IPS-18a (cell line): ENCODE measurements around the gene RIBC2.

Experiments used
- H3K27ac ChIP-seq: one replicate; pipeline ENCODE4 v1.5.1; 2013; ENCODE audit warnings: low read length
- H3K27me3 ChIP-seq: one replicate; pipeline ENCODE4 v1.6.1; 2013; ENCODE audit warnings: mild to moderate bottlenecking, low read length; ENCODE audit not compliant: control insufficient read depth, insufficient read depth
- H3K36me3 ChIP-seq: one replicate; pipeline ENCODE4 v1.6.1; 2013; ENCODE audit warnings: low read depth, low read length; ENCODE audit not compliant: control insufficient read depth
- H3K4me1 ChIP-seq: one replicate; pipeline ENCODE4 v1.6.1; 2013; ENCODE audit warnings: low read depth, low read length; ENCODE audit not compliant: control insufficient read depth
- H3K4me3 ChIP-seq: one replicate; pipeline ENCODE4 v1.5.1; 2013; ENCODE audit warnings: low read length
- H3K9ac ChIP-seq: one replicate; pipeline ENCODE4 v1.6.1; 2013; ENCODE audit warnings: mild to moderate bottlenecking, low read length, moderate library complexity
- H3K9me3 ChIP-seq: one replicate; pipeline ENCODE4 v1.6.1; 2013; ENCODE audit warnings: low read depth, low read length; ENCODE audit not compliant: control insufficient read depth

Gene RIBC2

DNA sequence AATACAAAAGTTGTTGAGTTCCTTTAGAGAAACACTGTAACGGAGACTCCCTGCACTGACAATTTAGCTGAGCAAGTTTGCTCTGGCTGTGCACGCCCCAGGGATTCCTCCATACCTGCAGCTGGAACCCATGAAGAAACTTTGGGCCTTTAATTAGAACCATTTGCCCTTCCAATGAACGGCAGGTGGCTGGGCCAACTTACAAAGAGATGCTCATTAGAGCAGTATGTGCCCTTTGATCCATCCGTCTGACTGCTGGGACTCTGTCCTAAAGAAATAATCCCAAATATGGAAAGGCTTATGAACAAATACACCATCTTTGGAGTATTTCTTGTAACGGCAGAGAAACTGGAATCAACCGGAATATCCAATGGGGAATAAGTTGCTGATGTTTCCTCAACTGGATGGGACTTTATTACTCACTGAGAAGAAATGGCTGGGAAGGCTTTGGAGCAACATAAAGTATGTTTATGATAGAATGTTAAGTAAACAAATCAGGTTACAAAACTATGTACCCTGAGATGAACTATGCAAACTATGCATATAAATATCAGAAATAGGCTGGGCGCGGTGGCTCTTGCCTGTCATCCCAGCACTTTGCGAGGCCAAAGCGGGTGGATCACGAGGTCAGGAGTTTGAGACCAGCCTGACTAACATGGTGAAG lies 64.7 kb downstream of the RIBC2 start:
- Histone ChIP-seq H3K9ac (no peak overlapping the region), H3K9me3 (no peaks in the 10 kb centered on the region), H3K36me3 (no peaks in the 10 kb centered on the region), H3K4me3 (no peak overlapping the region), H3K4me1 (no peaks in the 10 kb centered on the region), H3K27ac (no peak overlapping the region), H3K27me3 (no peaks in the 10 kb centered on the region)

DNA sequence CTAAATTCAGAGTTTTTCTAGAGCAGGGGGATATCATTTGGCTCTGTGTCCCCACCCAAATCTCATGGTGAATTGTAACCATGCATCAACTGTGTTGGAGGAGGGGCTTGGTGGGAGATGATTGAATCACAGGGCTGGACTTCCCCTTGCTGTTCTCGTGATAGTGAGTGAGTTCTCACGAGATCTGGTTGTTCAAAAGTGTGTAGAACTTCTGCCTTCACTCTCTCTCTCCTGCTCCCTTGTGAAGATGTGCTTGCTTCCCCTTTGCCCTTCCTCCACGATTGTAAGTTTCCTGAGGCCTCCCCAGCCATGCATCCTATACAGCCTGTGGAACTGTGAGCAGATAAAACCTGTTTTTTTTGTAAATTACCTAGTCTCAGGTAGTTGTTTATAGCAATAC lies 67.2 kb downstream of the RIBC2 start:
- H3K36me3 ChIP-seq = no peaks in the 10 kb centered on the region
- no peak overlapping the region for H3K27ac ChIP-seq
- no peaks in the 10 kb centered on the region for H3K4me1 ChIP-seq
- no peaks in the 10 kb centered on the region for H3K9me3 ChIP-seq
- no peak overlapping the region for H3K4me3 ChIP-seq
- no peak overlapping the region for H3K9ac ChIP-seq
- no peaks in the 10 kb centered on the region for H3K27me3 ChIP-seq

- Histone ChIP-seq H3K27ac (no peak overlapping the region), H3K27me3 (no peaks in the 10 kb centered on the region), H3K4me1 (no peaks in the 10 kb centered on the region), H3K4me3 (no peak overlapping the region), H3K36me3 (no peaks in the 10 kb centered on the region), H3K9ac (no peak overlapping the region), H3K9me3 (no peaks in the 10 kb centered on the region)
Measured at GRCh38 chr22:45481661-45482060, 68.2 kb downstream of the RIBC2 start.
